ENCODE measurements around the gene GABRD.

GABRD gene

DNA sequence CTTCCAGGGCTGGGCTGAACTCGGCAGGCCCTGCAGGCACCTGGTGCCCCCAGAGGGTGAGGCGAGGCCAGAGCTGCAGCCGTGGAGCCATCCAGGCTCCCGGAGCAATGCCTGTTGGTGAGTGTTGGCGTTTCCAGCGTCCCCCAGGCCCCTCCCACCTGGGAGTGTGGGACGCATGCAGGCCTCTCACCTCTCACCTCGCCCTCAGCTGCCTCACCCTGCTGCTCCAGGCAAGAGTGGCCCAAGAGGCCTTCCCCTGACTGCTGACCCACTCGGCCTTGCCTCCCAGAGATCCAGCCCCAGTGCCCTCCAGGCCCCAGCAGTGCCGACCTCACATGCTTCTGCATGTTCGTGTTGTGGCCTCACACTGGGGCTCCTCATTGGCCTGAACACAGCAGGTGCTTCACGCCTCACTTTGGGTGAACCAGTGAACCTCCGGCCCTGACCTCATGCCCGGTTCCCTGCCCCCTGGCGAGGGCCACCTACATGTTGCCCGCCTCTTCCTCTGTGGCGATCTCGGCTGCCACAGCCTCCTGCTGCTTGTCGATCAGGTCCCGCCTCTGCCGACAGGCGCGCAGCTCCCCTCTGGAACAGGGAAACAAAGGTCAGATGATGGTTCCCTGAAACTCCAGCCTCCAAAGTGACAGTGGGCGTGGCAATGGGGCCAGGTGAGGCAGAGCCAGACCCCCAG, 32.5 kb upstream of the GABRD start:
- DNase-seq: no peak

DNA sequence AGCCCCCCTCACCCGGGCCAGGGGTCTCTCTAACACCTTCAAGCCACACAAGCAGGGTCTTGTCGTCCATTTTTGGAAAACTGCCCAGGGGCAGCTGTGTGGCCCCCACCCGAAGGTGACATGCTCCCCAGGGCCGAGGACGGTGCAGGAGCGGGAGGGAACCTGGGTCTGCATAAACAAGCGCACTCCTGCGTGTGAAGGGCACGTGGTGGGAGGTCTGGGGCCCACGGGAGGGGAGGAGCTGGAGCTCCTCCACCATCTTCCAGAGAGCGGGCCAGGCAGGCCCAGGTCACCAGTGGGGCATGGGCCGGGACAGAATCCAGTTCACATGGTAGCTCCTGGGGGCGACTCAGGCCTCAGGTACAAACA, 32.0 kb upstream of the GABRD start:
- no peak for DNase-seq

DNA sequence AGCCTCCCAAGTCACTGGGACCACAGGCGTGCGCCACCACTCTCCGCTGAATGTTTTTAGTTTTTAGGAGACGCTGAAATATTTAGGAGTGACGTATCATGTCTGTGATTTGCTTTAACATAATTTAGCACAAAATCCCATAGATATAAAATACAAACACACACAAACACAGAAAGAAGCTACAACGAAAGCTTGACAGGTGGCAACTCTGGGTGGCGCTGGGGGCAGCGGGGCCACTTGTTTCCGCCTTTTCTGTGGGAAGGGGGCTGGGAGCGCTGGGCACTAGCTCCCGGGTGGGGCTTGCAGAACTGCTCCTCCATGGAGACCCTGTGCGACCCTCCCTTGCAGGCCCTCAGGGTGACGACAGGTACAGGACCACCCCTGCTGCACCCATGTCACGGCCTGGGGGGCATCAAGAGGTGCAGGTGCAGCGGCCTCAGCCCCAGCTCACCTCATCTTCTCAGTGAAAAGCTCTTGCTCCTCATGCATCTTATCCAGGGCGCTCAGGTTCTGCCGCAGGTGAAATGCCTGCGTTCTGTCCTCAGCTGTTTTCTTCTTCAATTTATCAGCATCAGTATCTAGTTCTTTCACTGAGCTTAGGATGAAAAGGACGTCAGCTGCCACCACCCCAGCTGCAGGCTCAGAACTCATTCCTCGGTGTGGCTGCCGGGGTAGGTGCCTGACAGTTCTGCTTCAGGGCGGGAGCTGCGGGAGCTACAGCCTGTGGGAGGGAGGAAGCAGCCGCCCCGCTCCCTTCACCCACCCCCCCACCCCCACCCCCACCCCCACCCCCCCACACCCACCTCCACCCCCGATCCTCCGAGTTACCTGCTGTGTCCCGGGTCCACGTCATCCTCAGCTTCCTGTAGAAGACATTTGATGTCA, 30.8 kb upstream of the GABRD start:
- no peak for DNase-seq

DNA sequence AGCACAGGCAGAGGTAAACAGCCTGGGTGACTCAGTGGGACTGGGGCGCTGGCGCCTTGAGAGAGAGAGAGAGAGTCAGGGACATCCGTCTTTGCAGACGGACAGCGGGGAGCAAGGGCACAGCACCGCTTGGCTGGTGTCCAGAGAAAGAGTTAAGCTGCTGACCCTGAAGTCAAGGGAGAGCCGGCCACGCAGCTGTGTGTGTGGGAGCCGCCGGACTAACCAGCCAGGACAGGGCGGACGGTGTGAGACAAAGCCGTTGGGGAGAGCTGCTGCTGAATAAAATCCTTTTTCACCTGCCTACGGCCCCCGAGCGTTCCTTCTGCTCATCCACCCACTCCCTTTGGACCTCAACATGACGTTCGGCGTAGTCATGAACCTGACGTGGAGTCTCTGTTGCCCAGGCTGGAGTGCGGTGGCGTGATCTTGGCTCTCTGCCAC, 30.0 kb upstream of the GABRD start:
- no peak for DNase-seq

DNA sequence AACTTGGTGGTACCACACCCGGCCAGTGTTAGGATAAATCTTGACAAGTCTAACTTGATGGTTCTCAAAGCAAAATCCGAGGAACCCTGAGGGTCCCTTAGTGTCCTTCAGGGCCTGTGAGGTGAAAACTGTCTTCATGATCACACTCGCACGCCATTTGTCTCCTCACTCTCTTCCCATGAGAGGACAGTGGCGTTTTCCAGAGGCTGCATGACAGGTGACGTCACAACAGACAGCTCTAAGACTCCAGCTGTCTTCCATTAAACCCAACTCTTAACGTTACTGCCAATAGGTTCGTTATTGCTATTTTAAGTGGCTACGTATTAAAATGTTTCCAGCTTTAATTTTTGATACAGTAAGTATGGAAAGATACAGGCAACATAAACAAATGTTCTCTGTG, 29.4 kb upstream of the GABRD start:
- DNase-seq: no peak

DNA sequence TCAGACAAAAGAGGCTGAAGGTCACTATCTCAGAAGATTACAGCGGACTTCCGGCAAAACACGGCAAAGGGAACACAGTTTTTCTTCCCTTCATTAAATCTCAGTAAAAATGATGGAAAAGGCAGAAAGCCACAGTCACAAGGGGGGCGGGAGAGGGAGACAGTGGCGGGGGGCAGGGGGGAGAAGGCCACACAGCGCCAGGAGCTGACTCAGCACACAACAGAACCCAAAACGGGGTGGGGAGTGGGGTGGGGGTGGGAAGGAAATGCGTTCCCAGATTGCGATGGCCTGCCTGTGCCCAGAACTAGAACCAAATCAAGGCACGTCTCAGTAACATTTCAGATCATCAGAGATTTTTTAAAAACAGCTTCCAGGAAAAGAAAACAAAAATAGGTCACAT, 28.9 kb upstream of the GABRD start:
- DNase-seq: no peak

DNA sequence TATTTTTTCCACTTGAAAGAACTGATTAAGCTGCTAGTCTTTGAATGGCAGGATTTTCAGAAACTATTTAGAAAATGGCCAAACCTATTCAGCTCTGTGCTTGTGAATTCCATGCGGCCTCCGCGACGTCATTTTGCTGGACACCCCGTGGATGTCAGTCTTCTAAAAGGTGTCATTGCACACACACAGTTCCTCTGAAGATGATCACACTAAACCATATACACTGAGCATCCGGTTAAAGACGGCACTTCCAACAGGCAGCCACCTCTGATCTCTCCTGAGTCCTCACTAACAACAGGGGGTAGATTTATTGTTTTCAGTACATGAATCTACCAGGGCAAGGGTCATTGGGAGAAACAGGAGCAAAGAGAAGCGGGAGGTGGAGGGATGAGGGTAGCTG, 24.6 kb upstream of the GABRD start:
- DNase-seq: no peak

DNA sequence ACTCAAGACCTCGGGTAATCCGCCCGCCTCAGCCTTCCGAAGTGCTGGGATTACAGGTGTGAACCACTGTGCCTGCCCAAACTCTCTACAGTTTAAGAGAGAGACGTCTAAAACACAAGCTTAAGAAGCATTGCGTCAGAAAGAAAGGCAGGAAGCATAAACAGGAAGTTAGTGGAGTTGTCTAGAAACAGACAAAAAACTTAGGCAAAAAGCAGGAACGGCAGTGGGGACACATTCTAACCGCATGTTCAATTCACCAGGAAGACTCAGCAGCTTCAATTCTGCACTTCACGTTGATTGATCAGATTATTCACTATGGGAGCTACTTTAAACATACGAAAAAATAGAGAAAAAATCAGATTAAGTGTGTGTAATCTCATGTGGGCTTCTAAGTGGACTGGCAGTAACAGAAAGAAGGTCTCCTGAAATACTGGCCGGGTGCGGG, 22.9 kb upstream of the GABRD start:
- DNase-seq: no peak

DNA sequence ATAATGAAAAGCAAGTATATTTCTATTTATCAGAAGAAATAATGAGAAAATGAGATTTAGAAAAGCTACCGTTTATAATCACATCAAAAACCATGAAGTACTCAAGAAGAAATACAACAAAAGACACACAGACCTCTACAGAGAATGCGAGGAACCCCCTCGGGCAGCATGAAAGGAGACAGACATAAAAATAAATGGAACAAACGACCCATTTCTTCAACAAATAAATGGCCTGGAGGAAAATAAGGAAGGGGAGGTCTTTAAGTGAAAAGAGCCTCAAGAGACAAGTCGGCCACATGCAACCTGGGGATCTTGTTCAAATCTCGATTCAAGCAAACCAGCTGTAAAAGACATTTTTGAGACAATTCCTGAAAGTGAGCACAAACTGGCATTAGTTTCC, 21.6 kb upstream of the GABRD start:
- DNase-seq: no peak

DNA sequence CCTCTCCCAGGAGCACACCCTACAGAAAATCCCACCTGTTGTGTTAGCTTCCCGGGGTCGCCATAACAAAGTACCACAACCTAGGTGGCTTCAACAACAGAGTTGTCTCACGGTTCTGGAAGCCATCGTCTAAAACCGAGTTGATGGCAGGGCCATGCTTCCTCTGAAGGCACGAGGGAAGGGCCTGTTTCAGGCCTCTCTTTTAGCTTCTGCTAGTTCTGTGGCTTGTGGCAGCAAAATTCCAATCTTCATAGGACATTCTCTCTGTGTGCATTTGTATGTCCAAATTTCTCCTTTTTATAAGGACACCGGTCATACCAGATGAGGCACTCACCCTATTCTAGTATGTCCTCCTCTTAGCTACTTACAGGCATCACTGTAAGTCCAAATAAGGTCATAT, 18.7 kb upstream of the GABRD start:
- DNase-seq: no peak

DNA sequence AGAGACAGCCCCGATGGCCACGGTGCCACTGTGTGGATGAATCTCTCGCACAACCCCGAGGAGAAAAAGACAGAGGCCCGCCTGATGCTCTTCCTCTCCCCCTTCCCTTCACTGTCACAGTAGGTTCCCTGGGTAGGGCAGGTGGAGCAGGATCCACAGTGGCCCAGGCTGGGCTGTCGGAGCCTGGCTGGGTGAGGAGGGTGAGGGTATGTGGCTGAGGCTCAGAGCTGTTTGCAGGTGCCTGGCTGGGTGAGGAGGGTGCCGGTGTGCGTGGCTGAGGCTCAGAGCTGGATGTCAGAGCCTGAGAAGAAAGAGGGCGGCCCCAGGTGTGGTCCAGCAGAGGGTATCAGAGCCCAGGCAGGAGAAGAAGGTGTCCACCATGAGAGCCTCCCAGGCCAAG, 18.3 kb upstream of the GABRD start:
- DNase-seq: no peak

DNA sequence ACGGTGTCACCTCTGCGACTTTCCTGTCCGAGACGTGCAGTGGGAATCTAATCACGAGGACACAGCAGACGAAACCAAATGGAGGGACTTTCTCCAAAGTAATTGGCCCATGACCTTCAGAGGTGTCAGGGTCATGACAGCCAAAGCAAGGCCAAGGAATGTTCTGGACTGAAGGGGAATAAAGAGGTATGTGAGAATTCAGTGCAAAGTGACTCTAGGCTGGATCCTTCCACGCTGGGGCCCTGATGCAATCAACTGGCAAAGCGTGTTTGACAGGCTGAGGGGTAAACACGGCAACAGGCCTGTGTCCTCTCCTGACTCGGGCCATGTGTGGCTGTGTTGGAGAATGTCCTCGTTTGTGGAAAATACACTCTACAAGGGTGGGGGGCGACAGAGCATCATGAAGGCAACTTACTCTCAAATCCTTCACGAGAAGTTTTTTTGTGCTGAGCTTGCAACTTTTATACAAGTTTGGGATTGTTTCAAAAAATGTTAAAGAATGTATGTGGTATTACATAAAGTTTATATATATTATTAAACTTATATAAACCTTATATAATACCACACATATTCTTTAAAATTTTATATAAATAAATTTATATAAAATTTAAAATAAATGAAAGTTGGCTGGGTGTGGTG, 17.3 kb upstream of the GABRD start:
- DNase-seq: no peak

DNA sequence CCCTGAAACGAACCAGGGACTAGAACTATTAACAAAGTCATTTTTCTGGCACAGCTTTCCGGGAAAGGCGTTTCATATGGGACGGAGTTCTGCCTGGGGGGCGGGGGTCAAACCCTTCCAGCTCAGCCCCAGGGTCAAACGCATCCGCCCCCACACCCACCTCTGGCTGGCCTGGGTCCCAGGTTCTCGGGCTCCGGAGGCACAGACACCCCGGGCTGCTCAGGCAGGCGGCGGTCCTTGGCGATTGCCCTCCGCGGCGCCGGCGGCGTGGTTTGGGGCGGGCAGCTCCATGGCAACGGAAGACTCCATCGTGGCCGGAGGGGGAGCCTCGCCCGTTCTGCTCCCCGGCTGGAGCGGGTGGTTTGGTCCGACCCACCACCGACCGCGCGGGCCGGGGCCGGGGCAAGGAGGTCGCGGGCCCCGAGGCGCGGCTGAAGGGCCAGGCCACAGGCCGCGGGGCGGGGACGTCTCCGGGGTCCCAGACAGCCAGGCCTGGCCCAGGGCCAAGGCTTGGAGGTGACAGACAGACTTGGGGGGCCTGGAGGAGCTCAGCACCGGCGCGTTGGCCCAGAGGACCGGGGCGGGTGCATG, 15.5 kb upstream of the GABRD start, which contains the start of gene CFAP74:
Gene CFAP74, minus strand, starts transcription at position 246 of the 591 bp plus-strand sequence. CDS start 12,830 bp downstream, outside the sequence.
- no peak for DNase-seq

DNA sequence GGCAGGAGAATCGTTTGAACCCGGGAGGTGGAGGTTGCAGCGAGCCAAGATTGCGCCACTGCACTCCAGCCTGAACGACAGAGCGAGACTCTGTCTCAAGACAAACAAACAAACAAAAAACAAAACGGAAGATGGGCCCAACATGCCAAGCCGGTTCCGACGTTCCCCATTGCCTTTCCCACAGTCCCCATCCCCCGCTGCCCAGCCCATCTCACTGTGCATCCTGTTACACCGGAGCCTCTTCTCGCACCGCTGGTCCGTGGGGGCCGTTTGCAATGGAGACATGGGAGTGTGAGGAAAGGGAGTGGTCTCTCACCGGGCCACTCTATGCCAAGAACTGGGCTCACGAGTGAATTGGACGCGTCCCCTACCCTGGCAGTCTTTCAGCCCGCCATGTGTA, 14.3 kb upstream of the GABRD start:
- DNase-seq: no peak

DNA sequence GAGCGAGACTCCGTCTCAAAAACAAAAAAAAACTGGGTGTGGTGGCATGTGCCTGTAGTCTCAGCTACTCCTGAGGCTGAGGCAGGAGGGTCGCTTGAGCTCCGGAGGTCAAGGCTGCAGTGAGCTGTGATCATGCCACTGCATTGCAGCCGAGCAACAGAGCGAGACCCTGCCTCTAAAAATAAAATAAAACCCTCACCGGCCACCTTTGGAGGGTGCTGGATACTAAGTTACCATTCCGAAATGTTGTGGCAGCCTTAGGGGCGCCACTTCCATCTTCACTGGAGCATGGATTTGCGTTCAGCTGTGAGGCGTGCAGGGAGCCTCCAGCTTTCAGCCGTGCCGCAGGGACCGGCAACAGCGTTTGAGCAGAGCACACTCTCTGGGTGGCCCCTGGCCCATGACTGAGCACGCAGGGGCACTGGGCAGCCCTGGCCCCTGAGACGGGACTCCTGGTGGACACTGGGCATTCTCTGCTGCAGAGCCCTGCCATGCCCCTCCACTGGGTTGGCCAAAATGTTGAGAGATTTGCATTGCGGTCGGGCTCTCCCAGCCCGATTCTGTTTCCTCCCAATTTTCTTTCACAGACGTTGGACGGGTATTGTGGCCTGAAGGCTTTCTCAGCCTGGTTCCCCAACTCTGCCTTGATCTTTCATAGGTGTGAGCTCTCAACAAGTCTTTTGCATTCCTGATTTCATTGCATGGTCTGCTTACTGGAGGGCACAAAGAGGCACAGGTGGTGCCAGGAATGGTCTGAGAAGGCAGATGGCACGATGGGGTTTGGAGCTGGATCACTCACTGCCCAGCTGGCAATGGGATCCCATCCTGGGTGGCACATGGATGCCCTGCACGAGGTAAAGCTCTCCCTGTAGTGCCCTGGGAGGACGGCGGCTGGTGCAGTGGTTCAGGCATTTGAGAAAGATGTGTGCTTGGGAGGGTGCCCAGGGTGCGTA, 9.8 kb upstream of the GABRD start:
- DNase-seq: no peak

DNA sequence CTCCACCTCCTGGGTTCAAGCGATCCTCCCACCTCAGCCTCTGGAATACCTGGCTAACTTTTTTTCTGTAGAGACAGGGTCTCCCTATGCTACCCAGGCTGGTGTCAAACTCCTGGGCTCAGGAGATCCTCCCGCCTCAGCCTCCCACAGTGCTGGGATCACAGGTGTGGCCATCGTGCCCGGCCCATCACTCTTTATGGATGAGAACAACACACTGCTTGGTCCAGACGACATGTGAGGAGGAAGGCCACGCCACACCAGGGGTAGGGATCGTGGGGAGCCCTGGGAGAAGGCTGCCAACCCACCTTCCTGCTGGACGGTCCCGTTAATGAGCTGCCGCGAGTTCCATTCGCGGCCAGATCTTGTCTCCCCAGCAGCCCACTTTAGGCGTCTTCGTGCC, 5.0 kb upstream of the GABRD start:
- no peak for DNase-seq

DNA sequence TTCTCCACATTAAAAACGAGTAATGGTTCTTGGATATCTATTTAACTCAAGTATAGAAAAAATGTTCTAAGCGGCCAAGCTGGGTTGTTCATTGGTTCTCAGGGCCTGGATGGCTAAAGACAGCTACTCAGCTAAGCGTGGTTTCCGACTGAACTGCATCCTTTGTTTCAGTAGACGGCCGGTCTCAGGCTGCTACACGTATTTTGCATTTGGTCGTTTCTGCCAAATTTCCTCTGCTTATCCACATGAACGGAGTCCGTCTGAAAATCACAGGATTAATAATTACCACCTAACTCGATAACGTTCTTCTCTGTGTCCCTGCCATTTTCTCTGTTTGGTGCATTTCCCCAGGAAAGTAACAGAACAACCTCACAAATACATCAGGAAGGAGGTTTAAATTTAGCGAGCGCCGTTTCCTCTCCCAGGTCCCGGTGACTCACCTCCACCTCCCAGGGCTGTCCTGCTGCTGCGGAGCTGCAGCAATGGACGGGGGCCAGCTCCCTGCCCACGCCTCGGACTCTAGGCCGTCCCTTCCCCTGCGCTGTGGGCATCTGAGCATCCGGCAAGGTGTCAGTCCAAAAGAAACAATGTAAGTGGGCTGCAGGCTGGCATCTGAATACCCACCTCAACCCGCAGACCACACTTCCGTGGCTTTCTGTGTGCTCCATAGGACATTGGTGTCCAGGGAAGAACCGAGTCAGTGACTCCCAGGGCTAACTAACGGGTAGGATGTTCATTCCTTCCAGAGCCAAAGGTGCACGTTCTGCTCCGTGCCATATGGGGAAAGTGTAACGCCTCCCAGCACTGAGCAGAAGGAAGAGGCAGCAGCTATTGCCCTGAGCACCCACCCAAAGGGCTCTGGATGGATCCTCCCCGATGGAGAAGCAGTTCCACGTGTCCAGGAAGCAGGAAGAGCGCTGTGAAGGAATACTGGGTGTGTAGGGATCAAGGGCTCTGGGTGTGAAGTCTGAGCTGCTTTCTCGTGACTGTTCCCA, 4.1 kb upstream of the GABRD start:
- DNase-seq: no peak

DNA sequence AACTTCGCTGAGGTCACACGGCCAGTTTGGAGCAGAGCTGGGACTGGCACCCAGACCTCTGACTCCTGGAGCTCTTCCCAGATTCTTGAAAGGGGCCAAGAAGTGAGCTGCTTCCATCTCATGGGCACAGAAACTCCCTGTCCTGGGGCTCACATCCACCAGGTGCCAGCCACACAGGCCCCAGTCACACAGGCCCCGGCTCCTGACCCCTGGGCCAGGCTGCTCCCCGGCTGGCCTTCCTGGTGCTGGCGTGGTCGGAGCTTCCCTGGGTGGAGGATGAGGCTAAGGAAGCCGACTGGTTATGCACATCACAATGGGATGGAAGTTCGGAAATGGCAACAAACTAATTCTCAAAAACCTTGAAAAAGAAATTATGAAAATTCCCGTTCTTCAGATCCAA, 3.0 kb upstream of the GABRD start:
- no peak for DNase-seq

DNA sequence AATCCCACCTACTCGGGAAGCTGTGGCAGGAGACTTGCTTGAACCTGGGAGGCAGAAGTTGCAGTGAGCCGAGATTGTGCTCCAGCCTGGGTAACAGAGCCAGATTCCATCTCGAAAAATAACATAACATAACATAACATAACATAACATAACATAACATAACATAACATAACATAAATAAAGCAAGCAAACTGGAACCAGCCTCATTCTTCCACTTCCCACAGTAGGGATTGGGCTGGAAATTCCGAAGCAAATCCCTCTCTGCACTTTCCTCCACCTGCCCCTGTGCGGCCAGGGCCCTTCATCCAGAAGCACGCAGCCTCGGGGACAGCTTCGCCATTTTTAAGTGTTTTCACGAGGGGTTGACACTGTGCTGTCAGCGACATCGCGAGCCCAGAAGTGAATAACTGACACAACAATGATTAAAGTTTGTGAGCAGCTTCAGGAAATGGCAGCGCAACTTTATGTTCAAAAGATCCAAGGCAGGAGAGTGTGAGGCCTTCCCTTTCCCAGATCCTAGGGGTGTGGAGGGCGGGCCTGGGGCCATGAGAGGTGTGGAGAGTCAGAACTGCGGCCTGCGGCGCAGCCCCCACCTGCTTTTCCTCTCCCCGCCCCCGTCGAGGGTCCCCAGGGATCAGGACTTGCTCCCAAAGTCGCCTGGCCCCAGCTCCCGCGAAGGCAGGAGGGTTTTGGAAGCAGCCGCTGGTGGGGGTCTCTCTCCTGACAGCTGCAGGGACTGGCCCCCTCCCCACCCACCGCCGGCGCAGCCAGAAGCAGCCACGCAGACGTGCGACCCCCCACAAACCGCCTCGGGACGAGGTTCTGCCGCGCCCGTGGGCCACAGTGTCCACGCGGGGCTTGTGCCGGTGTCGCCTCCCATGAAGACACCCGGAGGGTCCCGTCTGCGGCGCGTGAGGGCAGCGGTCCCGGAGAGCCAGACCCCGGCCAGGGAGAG, 651 bp upstream of the GABRD start:
- no peak for DNase-seq

Data from activated effector memory CD4-positive, alpha-beta T cell treated with Interleukin-2 at 50 U/mL for 16 hours (primary cell).